VCaP (cell line): ENCODE results near the gene GJB6.
A peak's percentile ranks its signal among the peaks of the same experiment; 100 is the strongest.

Experiments
- H3K27ac ChIP-seq: fragments of 450-650 bp; 2 replicates; pipeline ENCODE4 v1.5.1; 2017
- TF ChIP-seq, protein P1 (sequence below): fragments of 450-650 bp; conservative IDR thresholded peaks from 2 replicates; pipeline ENCODE4 v1.5.1; 2017; ENCODE audit warnings: mild to moderate bottlenecking, moderate library complexity

The GJB6 gene

DNA sequence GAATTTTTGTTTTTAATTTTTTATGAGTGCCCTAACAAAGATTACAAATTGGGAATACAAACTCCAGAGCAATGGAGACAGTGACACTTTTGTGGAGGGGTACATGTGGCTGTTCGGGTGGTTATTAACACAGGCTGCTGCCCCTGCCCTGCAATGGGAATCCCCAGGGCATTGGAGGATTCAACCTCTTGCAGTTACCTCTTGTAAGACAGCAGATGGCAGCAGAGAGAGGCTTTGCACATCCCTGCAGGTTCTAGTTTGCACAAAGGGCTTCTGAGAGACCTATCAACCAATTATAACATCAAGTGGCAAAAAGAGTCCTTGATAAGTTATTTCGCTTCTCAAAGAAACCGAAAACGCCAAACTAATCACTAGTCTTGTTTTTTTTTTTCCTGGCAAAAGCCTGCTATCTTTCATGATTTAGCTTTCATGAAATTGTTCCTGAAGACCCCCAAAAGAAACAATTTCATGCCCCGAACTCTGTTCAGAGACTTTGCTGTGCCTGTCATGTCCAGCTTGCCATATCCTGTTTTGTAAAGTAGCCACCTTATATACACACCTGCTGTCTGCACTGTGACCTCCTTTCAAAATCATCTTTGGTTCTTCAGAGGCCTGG is 49.8 kb downstream of the GJB6 start:
- TF ChIP-seq, protein P1, sequence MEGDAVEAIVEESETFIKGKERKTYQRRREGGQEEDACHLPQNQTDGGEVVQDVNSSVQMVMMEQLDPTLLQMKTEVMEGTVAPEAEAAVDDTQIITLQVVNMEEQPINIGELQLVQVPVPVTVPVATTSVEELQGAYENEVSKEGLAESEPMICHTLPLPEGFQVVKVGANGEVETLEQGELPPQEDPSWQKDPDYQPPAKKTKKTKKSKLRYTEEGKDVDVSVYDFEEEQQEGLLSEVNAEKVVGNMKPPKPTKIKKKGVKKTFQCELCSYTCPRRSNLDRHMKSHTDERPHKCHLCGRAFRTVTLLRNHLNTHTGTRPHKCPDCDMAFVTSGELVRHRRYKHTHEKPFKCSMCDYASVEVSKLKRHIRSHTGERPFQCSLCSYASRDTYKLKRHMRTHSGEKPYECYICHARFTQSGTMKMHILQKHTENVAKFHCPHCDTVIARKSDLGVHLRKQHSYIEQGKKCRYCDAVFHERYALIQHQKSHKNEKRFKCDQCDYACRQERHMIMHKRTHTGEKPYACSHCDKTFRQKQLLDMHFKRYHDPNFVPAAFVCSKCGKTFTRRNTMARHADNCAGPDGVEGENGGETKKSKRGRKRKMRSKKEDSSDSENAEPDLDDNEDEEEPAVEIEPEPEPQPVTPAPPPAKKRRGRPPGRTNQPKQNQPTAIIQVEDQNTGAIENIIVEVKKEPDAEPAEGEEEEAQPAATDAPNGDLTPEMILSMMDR = peak; percentile 91
- H3K27ac ChIP-seq = no peak overlapping the region

DNA sequence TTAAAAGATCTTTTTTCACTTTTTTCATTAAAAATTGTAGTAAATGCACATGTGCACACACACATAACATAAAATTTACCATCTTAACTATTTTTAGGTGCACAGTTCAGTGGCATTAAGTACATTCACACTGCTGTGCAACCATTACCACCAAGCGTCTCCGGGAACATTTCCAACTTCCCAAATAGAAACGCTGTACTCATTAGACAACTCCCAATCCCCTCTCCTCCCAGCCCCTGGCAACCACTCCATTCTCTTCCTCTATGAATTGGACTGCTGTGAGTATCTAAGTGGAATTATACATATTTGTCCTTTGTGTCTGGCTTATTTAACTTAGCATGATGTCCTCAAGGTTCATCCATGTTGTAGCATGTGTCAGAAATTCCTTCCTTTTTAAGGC is 50.9 kb downstream of the GJB6 start:
- TF ChIP-seq, protein P1 = no peak
- peak overlapping the region; percentile 15; the same call in 1 of the 2 replicates for H3K27ac ChIP-seq

DNA sequence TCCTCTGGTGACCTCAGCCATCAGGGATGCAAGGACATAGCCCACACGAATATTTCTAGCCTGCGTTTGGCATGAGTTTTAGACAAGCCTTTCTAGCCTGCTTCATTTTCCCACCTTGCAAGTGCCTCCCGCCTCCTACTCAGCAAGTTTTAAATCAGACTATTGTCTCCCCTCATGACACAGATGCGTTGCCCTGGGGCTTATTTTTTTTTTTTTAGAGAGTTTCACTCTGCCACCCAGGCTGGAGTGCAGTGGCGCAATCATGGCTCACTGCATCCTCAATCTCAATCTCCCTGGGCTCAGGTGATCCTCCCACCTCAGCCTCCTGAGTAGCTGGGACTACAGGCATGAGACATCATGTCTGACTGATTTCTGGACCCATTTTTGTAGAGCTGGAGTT is 54.0 kb downstream of the GJB6 start:
- no peak overlapping the region for H3K27ac ChIP-seq
- TF ChIP-seq, protein P1 = no peak

DNA sequence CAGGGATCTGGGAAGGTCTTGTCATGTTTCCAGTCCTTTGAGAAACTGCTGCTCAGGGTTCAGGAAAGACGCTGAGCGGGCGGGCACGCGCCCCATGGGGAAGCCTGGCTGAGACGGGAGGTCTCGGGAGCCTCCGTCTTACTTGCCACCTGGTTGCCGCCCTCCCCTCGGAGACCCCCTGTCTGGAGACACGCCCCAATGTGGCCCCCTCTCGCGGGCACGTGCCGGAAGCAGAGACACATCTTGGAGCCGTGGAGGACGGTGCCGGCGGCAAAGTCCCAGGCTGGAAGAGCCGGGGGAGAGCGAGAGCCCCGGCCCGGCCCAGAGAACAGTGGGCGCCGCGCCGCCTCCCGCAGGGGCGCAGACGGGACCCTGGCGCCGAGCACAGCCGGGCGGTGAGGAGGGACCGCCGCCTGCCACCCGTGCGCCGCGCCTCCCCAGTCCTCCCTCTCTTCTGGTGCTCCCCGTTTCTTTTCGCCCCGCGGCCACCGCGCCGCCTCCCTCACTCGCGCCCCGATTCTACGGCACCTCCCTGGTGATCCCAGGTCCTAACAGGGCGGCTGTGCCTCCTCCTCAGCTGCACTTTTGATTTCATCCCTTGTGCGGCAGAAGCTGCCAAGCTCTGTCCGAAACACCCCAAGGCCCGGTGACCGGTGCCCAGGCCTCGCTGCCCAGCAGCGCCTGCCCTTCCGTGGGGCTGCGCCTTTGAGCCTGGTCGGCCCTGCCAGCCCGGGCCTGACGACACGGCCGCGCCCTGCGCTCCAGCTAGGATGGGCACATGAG is 54.9 kb downstream of the GJB6 start:
- H3K27ac ChIP-seq = peak overlapping the region; percentile 21; the same call in 1 of the 2 replicates
- TF ChIP-seq, protein P1 = no peak

DNA sequence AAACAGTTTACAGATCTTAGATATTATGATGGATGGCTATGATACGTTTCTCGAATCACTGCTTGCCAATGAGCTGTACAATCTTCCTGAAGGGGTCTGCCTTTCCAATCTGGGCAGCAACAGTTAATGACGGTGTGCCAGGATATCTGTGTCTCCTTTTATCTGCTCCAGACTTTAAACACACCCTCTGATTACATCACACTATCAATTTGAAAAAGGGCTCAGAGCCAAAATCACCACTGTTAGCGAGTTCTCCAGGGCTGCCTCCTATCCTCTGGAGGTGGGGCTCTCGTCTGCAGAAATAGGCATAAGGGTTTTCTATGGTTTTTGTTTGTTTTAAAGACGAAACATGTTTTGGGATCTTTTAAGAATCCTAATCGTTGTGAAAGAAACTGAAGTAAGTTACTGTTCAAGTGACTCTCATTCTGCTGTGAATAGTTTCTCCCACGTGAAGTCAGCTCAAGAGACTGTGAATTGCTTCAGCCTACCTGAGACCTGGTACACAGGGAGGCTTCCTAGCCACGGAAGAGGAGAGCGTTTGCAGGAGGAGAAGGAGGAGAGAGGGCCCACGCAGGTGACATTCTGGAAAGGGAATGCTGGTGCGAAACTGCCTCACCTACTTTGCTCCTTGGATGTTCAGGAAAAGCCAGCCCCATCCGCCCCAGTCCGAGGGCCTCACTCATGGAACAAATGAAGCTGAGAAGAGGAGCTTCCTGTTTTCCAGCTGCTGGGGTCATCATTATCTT is 56.0 kb downstream of the GJB6 start:
- TF ChIP-seq, protein P1 = no peak
- H3K27ac ChIP-seq = peak overlapping the region; percentile 21

DNA sequence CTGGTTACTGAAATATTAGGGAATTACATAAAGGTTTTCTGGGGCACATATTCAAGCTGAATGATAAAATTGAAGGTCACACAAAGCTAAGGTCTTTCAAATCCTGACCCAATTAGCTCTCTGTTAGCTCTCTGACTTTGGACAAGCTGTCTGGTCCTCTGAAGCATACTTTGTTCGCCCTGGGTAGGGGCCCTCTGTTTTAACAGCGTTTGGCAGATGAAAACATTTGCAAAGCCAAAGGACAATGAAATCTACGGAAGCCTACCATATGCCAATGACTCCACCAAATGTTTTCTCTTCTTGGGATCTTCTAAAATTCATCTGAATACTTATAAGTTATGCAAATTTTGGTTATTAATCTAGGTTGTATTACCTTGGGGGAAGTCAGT is 56.7 kb downstream of the GJB6 start:
- TF ChIP-seq, protein P1 = no peak
- no peak overlapping the region; the same call in 1 of the 2 replicates for H3K27ac ChIP-seq
